Chondrocyte (in vitro differentiated cells): ENCODE results near the gene OGFRL1. TPM values are rescaled to one million over a fixed set of nuclear protein-coding genes. Genes with fewer than 3 reads are reported as not detected.

Experiments
- DNase-seq: peaks from one replicate; pipeline ENCODE4 v3.0.0; 2021; ENCODE audit warnings: mixed read lengths, low spot score
- H3K27ac Mint-ChIP-seq: one replicate; pipeline ENCODE4 v1.8.0; 2021; ENCODE audit warnings: mild to moderate bottlenecking, moderate library complexity, mixed read lengths; ENCODE audit not compliant: unreplicated experiment
- H3K27me3 Mint-ChIP-seq: 2 replicates; pipeline ENCODE4 v1.8.0; 2021; ENCODE audit warnings: low read depth, mixed read lengths
- H3K36me3 Mint-ChIP-seq: 2 replicates; pipeline ENCODE4 v1.8.0; 2021; ENCODE audit warnings: low read depth, mixed read lengths
- H3K4me1 Mint-ChIP-seq: 2 replicates; pipeline ENCODE4 v1.8.0; 2021; ENCODE audit warnings: low read depth, mild to moderate bottlenecking, mixed read lengths
- H3K4me3 Mint-ChIP-seq: one replicate; pipeline ENCODE4 v1.8.0; 2021; ENCODE audit warnings: mild to moderate bottlenecking, moderate library complexity, mixed read lengths; ENCODE audit not compliant: unreplicated experiment
- H3K9me3 Mint-ChIP-seq: 2 replicates; pipeline ENCODE4 v1.8.0; 2021; ENCODE audit warnings: low read depth, mixed read lengths
- CTCF ChIP-seq: fragments of 200-600 bp; sonication (generic); IDR thresholded peaks from 2 replicates; pipeline ENCODE4 v1.5.0; 2021; ENCODE audit warnings: antibody characterized with exemption, mild to moderate bottlenecking, moderate library complexity
- total RNA-seq: library from RNA; stranded (reverse); gene quantifications from 3 replicates; pipeline ENCODE4 v1.2.1, GENCODE V29; 2021

The OGFRL1 gene
- total RNA-seq, 1 donor from 2014 or later = 6.5 TPM

- TF ChIP-seq CTCF = no peak
- H3K27ac Mint-ChIP-seq = no peak overlapping the region
- H3K4me1 Mint-ChIP-seq = no peaks in the 10 kb centered on the region
- DNase-seq = no peak
- H3K4me3 Mint-ChIP-seq = no peak overlapping the region
- H3K27me3 Mint-ChIP-seq = no peaks in the 10 kb centered on the region
- peaks cover 3% of the 10 kb centered on the region for H3K9me3 Mint-ChIP-seq
- H3K36me3 Mint-ChIP-seq = no peaks in the 10 kb centered on the region
Measured at GRCh38 chr6:71277926-71278600, 10.5 kb upstream of the OGFRL1 start.

- Mint-ChIP-seq H3K9me3 (peaks cover 3% of the 10 kb centered on the region), H3K4me1 (no peaks in the 10 kb centered on the region), H3K4me3 (no peak overlapping the region), H3K36me3 (no peaks in the 10 kb centered on the region), H3K27ac (no peak overlapping the region), H3K27me3 (no peaks in the 10 kb centered on the region)
- no peak for TF ChIP-seq CTCF
- no peak for DNase-seq
Measured at GRCh38 chr6:71279321-71279720, 9.3 kb upstream of the OGFRL1 start.

DNA sequence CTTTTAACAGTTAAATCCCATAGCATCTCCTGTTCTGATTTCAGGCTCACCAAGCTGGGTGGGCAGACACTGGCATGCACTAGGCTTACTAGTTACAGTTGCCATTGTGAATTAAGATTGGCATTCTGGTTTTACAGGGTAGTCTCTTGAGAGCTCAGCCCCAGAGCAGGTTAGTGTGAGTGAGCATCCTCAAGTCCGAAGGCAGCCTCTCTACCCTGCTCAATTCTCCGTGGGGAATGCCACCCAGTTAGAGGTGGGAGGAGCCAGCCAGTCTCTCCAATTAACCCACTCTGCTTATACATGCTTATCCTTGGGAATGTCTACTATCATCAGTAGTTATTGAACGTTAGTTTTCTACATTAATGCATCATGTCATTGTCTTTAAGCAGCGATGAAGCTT is 8.9 kb upstream of the OGFRL1 start:
- no peak for DNase-seq
- no peaks in the 10 kb centered on the region for H3K4me1 Mint-ChIP-seq
- peaks cover 3% of the 10 kb centered on the region for H3K9me3 Mint-ChIP-seq
- H3K27me3 Mint-ChIP-seq = no peaks in the 10 kb centered on the region
- H3K4me3 Mint-ChIP-seq = no peak overlapping the region
- no peaks in the 10 kb centered on the region for H3K36me3 Mint-ChIP-seq
- H3K27ac Mint-ChIP-seq = no peak overlapping the region
- no peak for TF ChIP-seq CTCF

DNA sequence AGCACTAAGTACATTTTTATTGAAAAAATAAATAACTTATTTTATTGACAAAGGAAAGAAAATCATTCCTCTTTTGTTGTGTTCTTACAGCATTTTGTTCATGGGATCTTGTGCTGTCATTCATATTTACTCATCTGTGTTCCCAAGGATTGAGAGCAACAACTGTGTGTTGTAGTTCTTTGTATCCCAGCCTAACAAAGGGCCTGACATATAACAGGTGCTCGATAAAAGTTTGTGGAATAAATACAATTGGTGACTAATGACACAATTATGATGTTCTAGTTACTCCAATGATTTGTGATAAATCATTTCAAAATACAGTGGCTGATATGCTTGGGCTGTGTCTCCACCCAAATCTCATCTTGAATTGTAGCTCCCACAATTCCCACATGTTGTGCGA is 7.9 kb upstream of the OGFRL1 start:
- Mint-ChIP-seq H3K4me1 (no peaks in the 10 kb centered on the region), H3K27ac (no peak overlapping the region), H3K4me3 (no peak overlapping the region), H3K36me3 (no peaks in the 10 kb centered on the region), H3K9me3 (no peaks in the 10 kb centered on the region), H3K27me3 (no peaks in the 10 kb centered on the region)
- no peak for DNase-seq
- no peak for TF ChIP-seq CTCF

DNA sequence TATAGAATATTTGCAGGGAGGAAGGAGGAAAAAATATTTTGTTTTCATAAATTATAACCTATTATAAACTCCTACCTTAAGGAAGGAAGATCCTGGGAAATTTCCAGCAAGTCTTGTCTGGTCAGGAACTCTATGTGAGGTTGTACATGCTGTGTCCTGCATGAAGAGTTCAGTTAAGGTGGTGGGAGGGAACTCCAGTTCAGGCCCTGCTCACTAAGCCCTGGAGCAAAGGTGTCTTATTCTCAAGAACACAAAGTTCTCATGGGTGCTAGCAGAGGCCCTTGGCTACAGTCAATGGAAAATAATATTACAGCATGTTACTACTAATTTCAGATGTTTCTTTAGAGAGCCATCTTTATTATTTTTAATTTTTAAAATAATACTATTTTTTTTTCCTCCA is 3.8 kb upstream of the OGFRL1 start:
- H3K27me3 Mint-ChIP-seq = no peaks in the 10 kb centered on the region
- no peak for DNase-seq
- H3K4me1 Mint-ChIP-seq = peaks cover 10% of the 10 kb centered on the region
- no peak for TF ChIP-seq CTCF
- no peaks in the 10 kb centered on the region for H3K36me3 Mint-ChIP-seq
- no peaks in the 10 kb centered on the region for H3K9me3 Mint-ChIP-seq
- no peak overlapping the region for H3K4me3 Mint-ChIP-seq
- no peak overlapping the region for H3K27ac Mint-ChIP-seq
